ENCODE results near the gene AURKA.

AURKA gene

DNA sequence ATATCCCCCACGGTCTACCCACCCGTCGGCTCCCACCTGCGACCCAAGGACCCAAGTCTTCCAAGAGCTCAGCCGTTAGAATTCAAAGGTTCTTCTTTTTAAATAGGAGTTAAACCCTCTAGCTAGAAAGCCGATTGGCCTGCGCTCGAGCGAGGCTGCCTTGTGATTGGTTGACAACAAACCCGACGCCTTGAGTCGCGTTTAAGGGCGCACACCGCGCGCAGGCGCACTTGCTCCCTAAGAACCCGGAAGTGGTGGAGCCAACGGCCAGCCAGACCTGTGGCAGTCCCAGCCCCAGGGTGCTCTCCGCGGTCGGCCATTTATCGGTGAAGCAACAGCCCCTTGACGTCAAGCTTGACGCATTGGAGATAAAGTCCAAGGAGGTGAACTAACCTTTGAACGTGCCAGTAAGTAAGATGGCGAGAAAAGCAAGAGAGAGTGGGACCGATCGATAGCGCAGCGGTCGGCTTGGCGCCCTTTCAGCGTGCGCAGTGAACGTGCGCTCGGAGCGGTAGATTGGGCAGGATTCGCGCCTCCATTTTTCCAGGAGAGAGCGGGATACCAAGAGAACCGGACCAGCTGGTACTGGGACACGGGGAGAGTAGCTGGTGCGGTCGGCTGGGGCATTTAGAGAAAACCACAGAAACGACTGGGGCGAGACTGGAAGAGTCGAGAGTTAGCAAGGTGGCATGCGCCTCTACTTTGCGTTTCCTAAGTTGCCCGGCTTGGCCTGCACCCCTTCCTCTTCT, at the start of gene AURKA, which contains the start of gene CSTF1:
AURKA (minus strand) TSS at position 84 of the 749 bp plus-strand sequence. CDS start 4,018 bp downstream, outside the sequence.
CSTF1 (plus strand) TSS at position 514 of the 749 bp plus-strand sequence. CDS start 2,908 bp downstream, outside the sequence.
- DNase-seq (ENCODE audit: low read depth, low spot score) = peak; percentile 98

DNA sequence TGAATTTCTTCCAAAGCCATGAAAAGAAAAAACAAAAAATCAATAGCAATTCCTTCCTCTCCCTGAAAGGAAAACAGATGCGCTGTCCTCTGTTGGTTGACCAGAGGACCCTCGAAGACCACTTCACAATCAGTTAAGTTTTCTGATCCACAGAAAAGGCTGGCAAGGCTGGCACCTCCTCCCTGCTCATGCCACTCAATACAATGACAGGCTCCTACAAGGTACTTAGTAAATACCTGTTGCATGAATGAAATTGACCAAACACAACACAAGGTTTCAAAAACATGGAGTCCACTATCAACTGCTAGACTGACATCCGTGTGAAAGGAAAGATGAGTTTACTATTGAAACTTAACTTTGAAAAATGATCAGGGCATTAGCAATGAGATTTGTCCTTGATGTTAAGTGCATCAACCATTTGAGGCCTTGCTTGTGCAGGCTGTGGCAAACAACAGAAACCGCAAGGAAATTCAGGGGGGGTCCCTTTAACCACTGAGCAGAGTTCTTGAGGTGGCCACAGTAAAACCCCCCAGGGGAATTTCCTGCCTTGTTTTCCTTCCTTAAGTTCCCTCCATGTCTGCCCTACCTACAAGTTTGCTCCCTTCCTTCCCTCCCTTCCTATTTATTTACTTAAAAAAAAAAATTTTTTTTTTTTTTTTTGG, 48.5 kb upstream of the AURKA start:
- DNase-seq (ENCODE audit: low read depth, low spot score) = peak; percentile 27

GRCh38 chr20:56439771-56440291, 47.8 kb upstream of the AURKA start:
- DNase-seq (ENCODE audit: low read depth, low spot score) = no peak

DNA sequence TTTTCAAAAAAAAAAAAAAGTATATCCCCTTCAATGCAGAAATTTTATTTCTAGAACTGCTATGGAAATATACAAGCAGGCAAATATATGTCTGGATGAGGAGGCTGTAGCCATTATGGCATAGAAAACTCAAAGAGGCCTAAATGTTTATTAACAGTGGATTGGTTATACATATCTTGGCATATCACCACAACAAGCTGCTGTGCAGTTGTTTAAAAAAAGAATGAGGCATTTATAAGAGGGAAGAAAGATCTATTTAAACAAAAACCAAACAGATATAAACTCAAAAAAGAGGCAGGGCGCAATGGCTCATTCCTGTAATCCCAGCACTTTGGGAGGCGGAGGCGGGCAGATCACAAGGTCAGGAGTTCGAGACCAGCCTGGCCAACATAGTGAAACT, 46.3 kb upstream of the AURKA start:
- no peak for DNase-seq (ENCODE audit: low read depth, low spot score)

DNA sequence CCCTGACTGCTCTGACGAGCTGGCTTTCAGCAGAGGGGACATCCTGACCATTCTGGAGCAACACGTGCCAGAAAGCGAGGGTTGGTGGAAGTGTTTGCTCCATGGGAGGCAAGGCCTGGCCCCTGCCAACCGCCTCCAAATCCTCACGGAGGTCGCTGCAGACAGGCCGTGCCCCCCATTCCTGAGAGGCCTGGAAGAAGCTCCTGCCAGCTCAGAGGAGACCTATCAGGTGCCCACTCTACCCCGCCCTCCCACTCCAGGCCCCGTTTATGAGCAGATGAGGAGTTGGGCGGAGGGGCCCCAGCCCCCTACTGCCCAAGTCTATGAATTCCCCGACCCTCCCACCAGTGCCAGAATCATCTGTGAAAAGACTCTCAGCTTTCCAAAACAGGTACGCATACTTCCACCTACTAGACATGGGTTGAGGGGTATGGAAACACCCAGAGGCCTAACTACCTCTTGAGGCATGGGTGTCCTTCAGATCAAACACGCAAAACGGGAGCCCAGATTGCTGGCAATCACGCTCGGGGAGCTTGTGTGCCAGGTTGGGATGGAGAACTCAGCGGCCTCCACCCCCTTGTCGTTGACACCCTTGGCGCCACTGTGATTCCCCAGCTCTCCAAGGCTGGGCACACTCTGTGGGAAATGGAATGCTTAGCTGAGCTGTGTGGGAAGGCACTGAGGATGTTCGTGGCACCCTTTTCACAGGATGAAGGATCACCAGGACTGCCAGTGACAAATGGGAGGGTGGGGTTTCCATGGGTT, 45.4 kb upstream of the AURKA start:
- DNase-seq (ENCODE audit: low read depth, low spot score) = no peak

- DNase-seq (ENCODE audit: low read depth, low spot score) = no peak
These were observed 41.9 kb upstream of the AURKA start for GRCh38 chr20:56433880-56434255.

GRCh38 chr20:56433221-56433879, 41.3 kb upstream of the AURKA start:
- DNase-seq (ENCODE audit: low read depth, low spot score) = no peak

- no peak for DNase-seq (ENCODE audit: low read depth, low spot score)
These were observed 39.5 kb upstream of the AURKA start for GRCh38 chr20:56431471-56431870.

GRCh38 chr20:56430957-56431356, 38.9 kb upstream of the AURKA start:
- no peak for DNase-seq (ENCODE audit: low read depth, low spot score)

DNA sequence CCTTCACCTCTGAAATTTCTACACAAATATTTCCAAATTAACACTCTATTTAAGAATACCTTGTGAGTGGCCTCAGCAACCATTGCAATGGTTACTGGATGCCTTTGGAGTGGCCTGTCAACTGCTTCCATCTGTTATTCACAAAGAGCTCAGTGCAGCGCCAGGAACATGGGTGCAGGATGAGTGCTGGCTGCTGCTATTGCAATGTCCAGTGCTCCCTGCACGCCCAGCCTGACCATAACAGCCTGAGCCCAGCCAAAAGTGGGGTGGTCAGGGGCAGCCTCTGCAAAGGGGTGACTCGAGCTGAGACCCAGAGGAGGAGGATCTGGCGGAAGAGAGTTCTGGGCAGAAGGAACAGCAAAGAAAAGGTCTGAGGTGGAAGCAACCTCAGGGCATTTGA, 38.4 kb upstream of the AURKA start:
- DNase-seq (ENCODE audit: low read depth, low spot score) = no peak

DNA sequence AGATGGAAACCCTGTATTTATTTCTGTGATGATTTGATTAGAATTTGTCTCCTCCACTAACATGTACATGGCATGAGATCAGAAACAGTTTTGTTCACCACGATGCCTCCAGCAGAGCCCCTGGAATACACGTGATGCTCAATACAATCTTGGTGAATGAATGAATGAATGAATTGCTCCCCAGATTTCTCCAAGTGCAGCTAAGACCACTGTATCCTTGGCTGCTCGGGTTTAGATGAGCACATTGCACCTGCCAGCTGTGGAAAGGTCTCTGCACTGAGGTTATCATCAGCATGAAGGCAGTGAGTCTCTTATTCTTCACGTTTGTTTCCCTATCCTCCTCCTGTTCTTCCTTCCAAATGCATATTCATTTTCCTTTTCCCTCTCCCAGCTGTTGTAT, 37.9 kb upstream of the AURKA start:
- no peak for DNase-seq (ENCODE audit: low read depth, low spot score)

DNA sequence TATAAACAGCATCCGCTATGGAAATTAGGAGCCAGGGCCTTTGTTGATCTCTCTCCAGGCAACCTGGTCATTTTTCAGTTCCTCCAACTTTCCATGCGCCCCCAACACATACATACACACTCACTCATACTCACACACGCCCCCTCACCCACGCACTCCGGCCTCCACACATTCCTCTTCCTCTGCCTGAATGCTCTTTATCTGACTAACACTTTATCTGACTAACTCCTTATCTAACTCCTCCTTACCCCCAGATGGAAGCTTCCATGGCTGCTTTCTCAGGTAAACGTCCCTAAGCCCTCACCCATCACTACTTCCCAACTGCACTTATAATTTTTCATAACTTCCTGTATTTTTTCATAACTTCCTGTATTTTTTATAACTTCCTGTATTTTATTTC, 37.5 kb upstream of the AURKA start:
- DNase-seq (ENCODE audit: low read depth, low spot score) = peak; percentile 25

DNA sequence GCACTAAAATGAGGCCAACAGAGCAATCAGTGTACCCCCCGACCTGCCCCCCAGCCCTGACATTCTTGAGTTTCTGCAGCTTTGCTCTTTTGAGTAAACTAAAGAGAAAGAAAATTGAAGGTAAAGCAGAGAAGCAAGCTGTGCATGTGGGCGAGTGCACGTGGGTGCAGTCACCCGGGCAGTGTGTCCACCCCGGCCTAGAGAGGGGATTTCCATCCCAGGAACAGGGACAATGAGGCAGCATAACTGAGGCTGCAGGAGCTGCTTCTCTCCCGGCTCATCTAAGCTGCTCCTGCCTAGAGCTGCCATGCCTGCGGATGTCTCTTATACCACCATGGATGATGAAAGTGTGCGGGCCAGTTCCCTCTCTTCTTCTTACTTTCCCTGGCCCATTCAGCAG, 36.9 kb upstream of the AURKA start:
- DNase-seq (ENCODE audit: low read depth, low spot score) = no peak

- no peak for DNase-seq (ENCODE audit: low read depth, low spot score)
These were observed 36.4 kb upstream of the AURKA start for GRCh38 chr20:56428410-56428809.

GRCh38 chr20:56427797-56428196, 35.8 kb upstream of the AURKA start:
- no peak for DNase-seq (ENCODE audit: low read depth, low spot score)

- DNase-seq (ENCODE audit: low read depth, low spot score) = no peak
These were observed 34.9 kb upstream of the AURKA start for GRCh38 chr20:56426926-56427325.

DNA sequence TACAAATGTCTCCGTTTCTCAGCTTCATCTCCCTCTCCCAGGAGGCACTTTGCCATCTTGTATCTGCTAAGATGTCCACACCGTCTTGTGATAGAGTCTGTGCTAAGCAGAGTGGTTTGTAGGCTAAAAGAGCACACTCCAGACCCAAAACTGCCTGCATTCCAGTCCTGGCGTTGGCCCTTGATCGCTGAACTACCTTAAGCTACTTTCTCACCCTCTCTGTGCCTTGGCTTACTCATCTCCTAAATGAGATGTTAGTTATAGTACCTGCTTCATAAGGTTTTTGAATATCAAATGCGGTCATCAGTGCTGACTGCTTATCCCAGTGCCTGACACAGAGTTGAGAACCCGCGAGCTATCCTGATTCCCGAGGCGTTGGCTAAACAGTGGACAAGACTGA, 34.0 kb upstream of the AURKA start:
- no peak for DNase-seq (ENCODE audit: low read depth, low spot score)

- DNase-seq (ENCODE audit: low read depth, low spot score) = no peak
These were observed 32.9 kb upstream of the AURKA start for GRCh38 chr20:56424931-56425330.

GRCh38 chr20:56423886-56424285, 31.9 kb upstream of the AURKA start:
- no peak for DNase-seq (ENCODE audit: low read depth, low spot score)

DNA sequence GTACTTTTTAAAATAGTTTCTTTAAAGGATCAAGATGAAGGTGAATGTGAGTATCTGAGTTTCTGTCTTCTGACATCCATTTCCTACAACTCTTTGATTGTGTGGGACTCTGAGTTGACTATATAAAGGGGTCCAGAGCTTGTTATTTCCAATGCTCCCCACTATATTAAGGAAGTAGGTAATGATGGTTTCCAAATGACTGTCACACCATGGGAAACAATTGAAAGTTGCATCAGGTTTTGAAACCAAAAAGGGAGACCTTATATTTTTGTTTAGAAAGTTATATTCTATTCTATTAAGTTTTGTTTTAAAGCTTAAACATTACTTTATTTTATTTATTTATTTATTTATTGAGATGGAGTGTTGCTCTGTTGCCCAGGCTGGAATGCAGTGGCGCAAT, 31.2 kb upstream of the AURKA start:
- no peak for DNase-seq (ENCODE audit: low read depth, low spot score)

DNA sequence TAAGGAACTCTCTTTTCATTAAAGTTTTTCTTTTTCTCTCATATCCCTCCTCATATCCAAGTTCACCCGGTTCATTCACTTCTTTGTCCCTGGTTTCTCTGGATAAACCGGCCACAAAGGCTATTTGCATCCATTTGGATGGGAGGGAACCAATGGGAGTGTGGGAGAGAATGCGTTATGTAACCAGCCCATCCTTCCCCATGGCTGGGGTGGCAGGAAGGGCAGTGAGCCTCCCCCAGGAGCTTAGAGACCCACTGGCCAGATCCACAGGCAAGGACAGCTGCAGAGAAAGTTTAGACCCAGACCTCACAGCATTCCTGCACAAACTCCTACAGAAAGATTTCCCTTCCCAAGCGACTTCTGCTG, 30.8 kb upstream of the AURKA start:
- DNase-seq (ENCODE audit: low read depth, low spot score) = no peak

Data from activated naive CD8-positive, alpha-beta T cell treated with anti-CD3 and anti-CD28 coated beads, Interleukin-2, amount 50 U/mL, for 16 hours (primary cell).